GM10248 (cell line): Measurements from ENCODE around the gene CDK5RAP2.
"Not testable (repeated sequence)": the region's sequence is repeated elsewhere in the genome, so short reads cannot be mapped to it uniquely, and the experiment has no call there.

ENCODE experiments used
- CTCF ChIA-PET: fragments of 300-600 bp; sonication (Branson Sonifier 250); formaldehyde crosslinking; extraction: SDS; loops from one replicate; lab custom pipeline; 2021; ENCODE audit warnings: antibody characterized with exemption; lab: Yijun Ruan, JAX
- POLR2A ChIA-PET: fragments of 350-650 bp; sonication (Branson Sonifier 250); formaldehyde crosslinking; extraction: SDS; loops from one replicate; lab custom pipeline; 2020; ENCODE audit warnings: antibody characterized with exemption; lab: Yijun Ruan, JAX
- DNase-seq: peaks from one replicate; pipeline ENCODE4 v3.0.0; 2012; ENCODE audit errors: extremely low spot score
- TF ChIP-seq, protein P1 (sequence below): IDR thresholded peaks from 2 replicates; pipeline ENCODE4 v1.5.1; 2012; ENCODE audit warnings: mild to moderate bottlenecking, low read depth; ENCODE audit errors: extremely low read depth, missing control alignments, control extremely low read depth

CDK5RAP2 gene

GRCh38 chr9:120464887-120465421 lies 115.0 kb downstream of the CDK5RAP2 start:
- CTCF ChIA-PET = interaction anchor here (2.1 kb wide), 1 partner anchor 13 kb away, joined by 8 read pairs; no protein-coding TSS in a partner anchor
- TF ChIP-seq, protein P1, sequence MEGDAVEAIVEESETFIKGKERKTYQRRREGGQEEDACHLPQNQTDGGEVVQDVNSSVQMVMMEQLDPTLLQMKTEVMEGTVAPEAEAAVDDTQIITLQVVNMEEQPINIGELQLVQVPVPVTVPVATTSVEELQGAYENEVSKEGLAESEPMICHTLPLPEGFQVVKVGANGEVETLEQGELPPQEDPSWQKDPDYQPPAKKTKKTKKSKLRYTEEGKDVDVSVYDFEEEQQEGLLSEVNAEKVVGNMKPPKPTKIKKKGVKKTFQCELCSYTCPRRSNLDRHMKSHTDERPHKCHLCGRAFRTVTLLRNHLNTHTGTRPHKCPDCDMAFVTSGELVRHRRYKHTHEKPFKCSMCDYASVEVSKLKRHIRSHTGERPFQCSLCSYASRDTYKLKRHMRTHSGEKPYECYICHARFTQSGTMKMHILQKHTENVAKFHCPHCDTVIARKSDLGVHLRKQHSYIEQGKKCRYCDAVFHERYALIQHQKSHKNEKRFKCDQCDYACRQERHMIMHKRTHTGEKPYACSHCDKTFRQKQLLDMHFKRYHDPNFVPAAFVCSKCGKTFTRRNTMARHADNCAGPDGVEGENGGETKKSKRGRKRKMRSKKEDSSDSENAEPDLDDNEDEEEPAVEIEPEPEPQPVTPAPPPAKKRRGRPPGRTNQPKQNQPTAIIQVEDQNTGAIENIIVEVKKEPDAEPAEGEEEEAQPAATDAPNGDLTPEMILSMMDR = no peak
- DNase-seq = no peak
- POLR2A ChIA-PET = no interaction called here

DNA sequence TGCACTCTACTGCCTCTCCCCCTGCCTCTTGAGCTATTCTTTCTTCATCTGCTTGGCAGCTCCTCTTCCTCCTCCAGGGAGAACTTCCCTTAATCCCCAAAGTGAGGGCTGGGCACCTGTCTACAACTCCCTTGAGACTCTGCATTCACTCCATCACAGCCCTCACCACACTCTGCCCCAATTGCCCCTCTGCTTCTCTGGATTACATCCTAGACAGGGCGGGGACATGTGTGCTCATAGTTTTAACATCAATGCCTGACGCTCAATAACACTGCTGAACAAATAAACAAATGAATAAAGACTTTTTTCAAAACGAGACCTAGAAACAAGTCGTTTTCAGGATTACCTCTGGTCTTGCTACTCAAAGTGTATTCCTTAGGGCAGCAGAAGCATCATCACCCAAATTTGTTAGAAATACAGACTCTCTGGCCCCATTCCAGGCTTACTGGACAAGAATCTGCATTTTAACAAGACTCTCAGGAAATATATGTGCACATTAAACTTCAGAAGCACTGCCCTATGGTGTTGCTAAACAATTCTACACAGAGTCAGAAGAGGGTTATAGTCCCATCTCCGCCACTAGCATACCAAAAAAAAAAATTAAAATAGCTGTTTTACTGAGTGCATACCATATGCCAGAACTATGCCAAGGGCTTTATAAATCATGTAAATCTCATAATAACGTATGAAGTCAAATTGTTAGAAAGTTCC lies 115.6 kb downstream of the CDK5RAP2 start:
- ChIA-PET CTCF (interaction anchor here (0.8 to 2.1 kb wide), 2 partner anchors 10 to 13 kb away, joined by 3 to 8 read pairs; no protein-coding TSS in a partner anchor), POLR2A (no interaction called here)
- TF ChIP-seq, protein P1 = no peak
- DNase-seq = no peak

DNA sequence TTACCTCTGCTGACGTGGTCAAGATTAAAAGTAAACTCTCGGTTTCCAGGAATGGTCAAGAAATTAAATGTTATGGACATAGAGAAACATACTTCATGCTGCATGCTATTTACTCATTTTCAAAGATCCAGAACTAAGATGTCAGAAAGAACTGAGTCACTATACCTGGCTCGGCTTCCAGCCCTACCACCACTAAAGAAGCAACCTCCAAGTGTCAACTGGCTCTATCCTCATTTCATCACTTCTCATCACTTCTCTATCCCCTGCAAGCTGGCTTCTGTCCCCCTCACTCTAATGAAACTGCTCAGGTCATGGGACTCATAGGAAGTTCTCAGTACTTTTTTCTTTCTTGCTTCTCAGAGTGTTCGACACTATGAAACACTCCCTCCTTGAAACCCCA lies 116.2 kb downstream of the CDK5RAP2 start:
- ChIA-PET POLR2A (no interaction called here), CTCF (interaction anchor here (0.8 to 2.1 kb wide), 2 partner anchors 9 to 14 kb away, joined by 3 to 8 read pairs; no protein-coding TSS in a partner anchor)
- TF ChIP-seq, protein P1 = no peak
- no peak for DNase-seq

GRCh38 chr9:120461677-120462076 lies 118.3 kb downstream of the CDK5RAP2 start:
- DNase-seq = not testable (repeated sequence)

GRCh38 chr9:120456218-120456617 lies 123.7 kb downstream of the CDK5RAP2 start:
- TF ChIP-seq, protein P1 = no peak
- ChIA-PET POLR2A (no interaction called here), CTCF (interaction anchor here (2.1 kb wide), 1 partner anchor 8 kb away, joined by 9 read pairs; no protein-coding TSS in a partner anchor)
- DNase-seq = no peak

More at GRCh38 chr9:120461677-120462076, 118.3 kb downstream of the CDK5RAP2 start:
- POLR2A ChIA-PET = not testable (repeated sequence)
- CTCF ChIA-PET = interaction anchor here (1.8 kb wide), 1 partner anchor 16 kb away, joined by 4 read pairs; no protein-coding TSS in a partner anchor

GRCh38 chr9:120454467-120454866 lies 125.5 kb downstream of the CDK5RAP2 start:
- DNase-seq = no peak
- ChIA-PET POLR2A (no interaction called here), CTCF (interaction anchor here (0.6 to 0.9 kb wide), 2 partner anchors 9 to 10 kb away, joined by 3 read pairs; no protein-coding TSS in a partner anchor)
- TF ChIP-seq, protein P1 = no peak

GRCh38 chr9:120453792-120454191 lies 126.2 kb downstream of the CDK5RAP2 start:
- TF ChIP-seq, protein P1 = no peak
- CTCF ChIA-PET = no interaction called here
- DNase-seq = no peak
- POLR2A ChIA-PET = no interaction called here
